NCI-H146 (cell line): ENCODE data around the gene WWC2.

Source experiments
- DNase-seq: peaks from one replicate; lab custom pipeline; 2025; lab: John Stamatoyannopoulos, UW

Gene WWC2

GRCh38 chr4:183329954-183330742 is 231.1 kb downstream of the WWC2 start:
- no peak for DNase-seq

- no peak for DNase-seq
Observed at GRCh38 chr4:183330841-183331240, 231.8 kb downstream of the WWC2 start.

GRCh38 chr4:183332447-183332846 is 233.4 kb downstream of the WWC2 start:
- no peak for DNase-seq

- DNase-seq: no peak
Observed at GRCh38 chr4:183333202-183333601, 234.1 kb downstream of the WWC2 start.

GRCh38 chr4:183333983-183334382 is 234.9 kb downstream of the WWC2 start:
- no peak for DNase-seq

- DNase-seq: no peak
Observed at GRCh38 chr4:183335369-183335940, 236.4 kb downstream of the WWC2 start.

- no peak for DNase-seq
Observed at GRCh38 chr4:183337349-183337748, 238.3 kb downstream of the WWC2 start.

GRCh38 chr4:183337833-183338232 is 238.8 kb downstream of the WWC2 start:
- no peak for DNase-seq

- DNase-seq: peak; percentile 59
Observed at GRCh38 chr4:183342541-183343533, 243.8 kb downstream of the WWC2 start.

GRCh38 chr4:183343730-183344129 is 244.7 kb downstream of the WWC2 start:
- DNase-seq: no peak

- DNase-seq: no peak
Observed at GRCh38 chr4:183344523-183345255, 245.6 kb downstream of the WWC2 start.

- no peak for DNase-seq
Observed at GRCh38 chr4:183345261-183345660, 246.2 kb downstream of the WWC2 start.

GRCh38 chr4:183347146-183347545 is 248.1 kb downstream of the WWC2 start:
- DNase-seq: no peak

GRCh38 chr4:183347566-183347965 is 248.5 kb downstream of the WWC2 start:
- no peak for DNase-seq

GRCh38 chr4:183348136-183348535 is 249.1 kb downstream of the WWC2 start:
- DNase-seq: no peak

GRCh38 chr4:183348706-183349659 is 249.9 kb downstream of the WWC2 start:
- no peak for DNase-seq

GRCh38 chr4:183349673-183350072 is 250.6 kb downstream of the WWC2 start:
- no peak for DNase-seq

- DNase-seq: no peak
Observed at GRCh38 chr4:183350317-183351071, 251.4 kb downstream of the WWC2 start.

- DNase-seq: no peak
Observed at GRCh38 chr4:183352546-183352945, 253.5 kb downstream of the WWC2 start.

- DNase-seq: no peak
Observed at GRCh38 chr4:183353557-183353956, 254.5 kb downstream of the WWC2 start.
